ENCODE data around the gene ABCC6.
"Not testable (repeated sequence)": the region's sequence is repeated elsewhere in the genome, so short reads cannot be mapped to it uniquely, and the experiment has no call there.

ABCC6 gene

GRCh38 chr16:16166949-16167348, 56.3 kb downstream of the ABCC6 start:
- Histone ChIP-seq H3K4me1 (ENCODE audit: control insufficient read depth in 1 of 2, insufficient read depth in 2 of 2, low read length in 2 of 2) (no peaks in the 10 kb centered on the region), H3K36me3 (ENCODE audit: control insufficient read depth in 1 of 2, insufficient read depth in 2 of 2, low read length in 2 of 2) (no peaks in the 10 kb centered on the region), H3K4me3 (ENCODE audit: low read depth in 1 of 2, low read length in 2 of 2) (no peak overlapping the region), H3K27ac (ENCODE audit: low read length) (no peak overlapping the region), H3K9me3 (ENCODE audit: control insufficient read depth in 1 of 2, low read length in 2 of 2) (no peaks in the 10 kb centered on the region), H3K27me3 (ENCODE audit: low read depth, low read length) (no peaks in the 10 kb centered on the region)

GRCh38 chr16:16166085-16166484, 57.2 kb downstream of the ABCC6 start:
- no peak overlapping the region for H3K4me3 ChIP-seq (ENCODE audit: low read depth in 1 of 2, low read length in 2 of 2)
- H3K27ac ChIP-seq (ENCODE audit: low read length): no peak overlapping the region
- H3K27me3 ChIP-seq (ENCODE audit: low read depth, low read length): no peaks in the 10 kb centered on the region
- H3K9me3 ChIP-seq (ENCODE audit: control insufficient read depth in 1 of 2, low read length in 2 of 2): no peaks in the 10 kb centered on the region
- no peaks in the 10 kb centered on the region for H3K4me1 ChIP-seq (ENCODE audit: control insufficient read depth in 1 of 2, insufficient read depth in 2 of 2, low read length in 2 of 2)
- H3K36me3 ChIP-seq (ENCODE audit: control insufficient read depth in 1 of 2, insufficient read depth in 2 of 2, low read length in 2 of 2): no peaks in the 10 kb centered on the region

GRCh38 chr16:16164243-16164642, 59.1 kb downstream of the ABCC6 start:
- H3K27ac ChIP-seq (ENCODE audit: low read length): no peak overlapping the region
- peaks cover 0 to 7% of the 10 kb centered on the region in 2 donors for H3K9me3 ChIP-seq (ENCODE audit: control insufficient read depth in 1 of 2, low read length in 2 of 2)
- H3K27me3 ChIP-seq (ENCODE audit: low read depth, low read length): no peaks in the 10 kb centered on the region
- no peak overlapping the region for H3K4me3 ChIP-seq (ENCODE audit: low read depth in 1 of 2, low read length in 2 of 2)
- no peaks in the 10 kb centered on the region for H3K4me1 ChIP-seq (ENCODE audit: control insufficient read depth in 1 of 2, insufficient read depth in 2 of 2, low read length in 2 of 2)
- H3K36me3 ChIP-seq (ENCODE audit: control insufficient read depth in 1 of 2, insufficient read depth in 2 of 2, low read length in 2 of 2): peaks cover 0 to 2% of the 10 kb centered on the region in 2 donors

GRCh38 chr16:16163571-16163970, 59.7 kb downstream of the ABCC6 start:
- Histone ChIP-seq H3K4me3 (ENCODE audit: low read depth in 1 of 2, low read length in 2 of 2) (no peak overlapping the region), H3K27ac (ENCODE audit: low read length) (no peak overlapping the region), H3K4me1 (ENCODE audit: control insufficient read depth in 1 of 2, insufficient read depth in 2 of 2, low read length in 2 of 2) (no peaks in the 10 kb centered on the region), H3K9me3 (ENCODE audit: control insufficient read depth in 1 of 2, low read length in 2 of 2) (peaks cover 0 to 14% of the 10 kb centered on the region in 2 donors), H3K36me3 (ENCODE audit: control insufficient read depth in 1 of 2, insufficient read depth in 2 of 2, low read length in 2 of 2) (peaks cover 0 to 3% of the 10 kb centered on the region in 2 donors), H3K27me3 (ENCODE audit: low read depth, low read length) (no peaks in the 10 kb centered on the region)

GRCh38 chr16:16163109-16163508, 60.2 kb downstream of the ABCC6 start:
- Histone ChIP-seq H3K36me3 (ENCODE audit: control insufficient read depth in 1 of 2, insufficient read depth in 2 of 2, low read length in 2 of 2) (peaks cover 0 to 3% of the 10 kb centered on the region in 2 donors), H3K27ac (ENCODE audit: low read length) (no peak overlapping the region), H3K4me3 (ENCODE audit: low read depth in 1 of 2, low read length in 2 of 2) (no peak overlapping the region), H3K9me3 (ENCODE audit: control insufficient read depth in 1 of 2, low read length in 2 of 2) (peaks cover 0 to 18% of the 10 kb centered on the region in 2 donors), H3K4me1 (ENCODE audit: control insufficient read depth in 1 of 2, insufficient read depth in 2 of 2, low read length in 2 of 2) (no peaks in the 10 kb centered on the region), H3K27me3 (ENCODE audit: low read depth, low read length) (no peaks in the 10 kb centered on the region)

- Histone ChIP-seq H3K9me3 (ENCODE audit: control insufficient read depth in 1 of 2, low read length in 2 of 2) (peaks cover 0 to 19% of the 10 kb centered on the region in 2 donors), H3K36me3 (ENCODE audit: control insufficient read depth in 1 of 2, insufficient read depth in 2 of 2, low read length in 2 of 2) (peaks cover 0 to 3% of the 10 kb centered on the region in 2 donors), H3K27ac (ENCODE audit: low read length) (no peak overlapping the region), H3K27me3 (ENCODE audit: low read depth, low read length) (no peaks in the 10 kb centered on the region), H3K4me3 (ENCODE audit: low read depth in 1 of 2, low read length in 2 of 2) (no peak overlapping the region), H3K4me1 (ENCODE audit: control insufficient read depth in 1 of 2, insufficient read depth in 2 of 2, low read length in 2 of 2) (no peaks in the 10 kb centered on the region)
These were observed 60.7 kb downstream of the ABCC6 start for GRCh38 chr16:16162591-16162990.

- H3K4me3 ChIP-seq (ENCODE audit: low read depth in 1 of 2, low read length in 2 of 2); H3K36me3 ChIP-seq (ENCODE audit: control insufficient read depth in 1 of 2, insufficient read depth in 2 of 2, low read length in 2 of 2); H3K4me1 ChIP-seq (ENCODE audit: control insufficient read depth in 1 of 2, insufficient read depth in 2 of 2, low read length in 2 of 2); H3K27ac ChIP-seq (ENCODE audit: low read length); H3K27me3 ChIP-seq (ENCODE audit: low read depth, low read length): not testable (repeated sequence)
- peaks cover 0 to 19% of the 10 kb centered on the region in 2 donors for H3K9me3 ChIP-seq (ENCODE audit: control insufficient read depth in 1 of 2, low read length in 2 of 2)
These were observed 61.5 kb downstream of the ABCC6 start for GRCh38 chr16:16161840-16162239.

GRCh38 chr16:16161319-16161718, 62.0 kb downstream of the ABCC6 start:
- H3K9me3 ChIP-seq (ENCODE audit: control insufficient read depth in 1 of 2, low read length in 2 of 2): peaks cover 0 to 19% of the 10 kb centered on the region in 2 donors
- H3K27ac ChIP-seq (ENCODE audit: low read length): no peak overlapping the region
- no peaks in the 10 kb centered on the region for H3K4me1 ChIP-seq (ENCODE audit: control insufficient read depth in 1 of 2, insufficient read depth in 2 of 2, low read length in 2 of 2)
- H3K36me3 ChIP-seq (ENCODE audit: control insufficient read depth in 1 of 2, insufficient read depth in 2 of 2, low read length in 2 of 2): peaks cover 0 to 3% of the 10 kb centered on the region in 2 donors
- H3K4me3 ChIP-seq (ENCODE audit: low read depth in 1 of 2, low read length in 2 of 2): no peak overlapping the region
- H3K27me3 ChIP-seq (ENCODE audit: low read depth, low read length): no peaks in the 10 kb centered on the region

GRCh38 chr16:16159662-16160061, 63.6 kb downstream of the ABCC6 start:
- no peak overlapping the region for H3K27ac ChIP-seq (ENCODE audit: low read length)
- H3K36me3 ChIP-seq (ENCODE audit: control insufficient read depth in 1 of 2, insufficient read depth in 2 of 2, low read length in 2 of 2): peaks cover 0 to 3% of the 10 kb centered on the region in 2 donors
- H3K4me3 ChIP-seq (ENCODE audit: low read depth in 1 of 2, low read length in 2 of 2): peak overlapping the region in 1 of 2 donors; percentile 10
- no peaks in the 10 kb centered on the region for H3K4me1 ChIP-seq (ENCODE audit: control insufficient read depth in 1 of 2, insufficient read depth in 2 of 2, low read length in 2 of 2)
- H3K9me3 ChIP-seq (ENCODE audit: control insufficient read depth in 1 of 2, low read length in 2 of 2): peaks cover 0 to 19% of the 10 kb centered on the region in 2 donors
- H3K27me3 ChIP-seq (ENCODE audit: low read depth, low read length): no peaks in the 10 kb centered on the region

GRCh38 chr16:16158741-16159374, 64.4 kb downstream of the ABCC6 start:
- Histone ChIP-seq H3K9me3 (ENCODE audit: control insufficient read depth in 1 of 2, low read length in 2 of 2) (peaks cover 0 to 19% of the 10 kb centered on the region in 2 donors), H3K27me3 (ENCODE audit: low read depth, low read length) (no peaks in the 10 kb centered on the region), H3K36me3 (ENCODE audit: control insufficient read depth in 1 of 2, insufficient read depth in 2 of 2, low read length in 2 of 2) (peaks cover 0 to 3% of the 10 kb centered on the region in 2 donors), H3K27ac (ENCODE audit: low read length) (no peak overlapping the region), H3K4me1 (ENCODE audit: control insufficient read depth in 1 of 2, insufficient read depth in 2 of 2, low read length in 2 of 2) (no peaks in the 10 kb centered on the region), H3K4me3 (ENCODE audit: low read depth in 1 of 2, low read length in 2 of 2) (peak overlapping the region in 1 of 2 donors; percentile 10)

- Histone ChIP-seq H3K27me3 (ENCODE audit: low read depth, low read length) (no peaks in the 10 kb centered on the region), H3K4me1 (ENCODE audit: control insufficient read depth in 1 of 2, insufficient read depth in 2 of 2, low read length in 2 of 2) (no peaks in the 10 kb centered on the region), H3K9me3 (ENCODE audit: control insufficient read depth in 1 of 2, low read length in 2 of 2) (peaks cover 0 to 19% of the 10 kb centered on the region in 2 donors), H3K36me3 (ENCODE audit: control insufficient read depth in 1 of 2, insufficient read depth in 2 of 2, low read length in 2 of 2) (peaks cover 0 to 3% of the 10 kb centered on the region in 2 donors), H3K4me3 (ENCODE audit: low read depth in 1 of 2, low read length in 2 of 2) (no peak overlapping the region), H3K27ac (ENCODE audit: low read length) (no peak overlapping the region)
These were observed 65.1 kb downstream of the ABCC6 start for GRCh38 chr16:16158082-16158658.

Data from muscle layer of duodenum (tissue), 2 donors.